HS-27A (cell line): ENCODE data around the gene C19orf25.
"Not testable (repeated sequence)": the region's sequence is repeated elsewhere in the genome, so short reads cannot be mapped to it uniquely, and the experiment has no call there.

Source experiments
- DNase-seq: peaks from one replicate; pipeline ENCODE4 v3.0.0-alpha.2; 2012; ENCODE audit warnings: low read depth, missing footprints

Gene C19orf25

DNA sequence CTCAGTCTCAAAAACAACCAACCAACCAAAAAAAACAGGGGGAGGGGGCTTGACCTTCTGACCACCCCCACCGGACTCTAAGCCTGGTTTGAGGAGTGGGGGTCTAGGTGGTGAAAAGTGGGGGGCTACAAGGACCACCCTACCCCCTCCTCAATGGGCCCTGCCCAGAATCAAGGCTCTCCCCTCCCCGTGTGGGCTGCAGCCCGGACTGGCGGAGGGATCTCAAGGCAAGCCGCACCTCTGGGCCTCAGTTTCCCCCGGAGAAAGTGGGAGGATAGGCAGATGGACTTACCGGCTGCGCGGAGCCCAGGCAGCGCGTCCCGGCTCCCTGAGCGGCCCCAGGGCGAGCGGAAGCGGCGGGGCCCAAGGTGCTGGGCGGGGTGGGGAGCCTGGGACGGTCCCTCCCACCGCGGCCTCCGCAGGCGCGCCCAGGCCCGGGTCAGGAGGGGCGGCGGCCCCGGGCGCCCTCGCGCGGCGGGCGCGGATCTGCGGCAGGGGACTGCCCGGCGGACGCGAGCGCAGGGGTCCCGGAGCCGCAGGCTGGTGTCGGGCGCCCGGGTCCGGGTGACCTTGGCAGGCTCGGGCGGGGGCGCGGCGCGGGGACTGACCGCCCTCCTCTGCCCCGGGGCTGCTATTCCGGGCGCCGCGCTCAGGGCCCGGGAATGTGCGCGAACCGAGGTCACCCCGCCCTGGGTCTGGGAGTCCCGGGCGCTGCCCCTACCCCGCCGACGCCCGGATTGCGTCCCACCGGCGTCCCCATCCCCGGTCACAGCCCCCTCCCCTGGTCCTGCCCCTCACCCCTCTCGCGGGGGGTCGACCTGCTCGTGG lies 33.9 kb upstream of the C19orf25 start, which contains the start of gene ADAMTSL5:
TSS of gene ADAMTSL5 (minus strand) at position 349 of the 828 bp plus-strand sequence. CDS start 2,076 bp downstream, outside the sequence.
- no peak for DNase-seq

GRCh38 chr19:1511318-1512317 lies 32.6 kb upstream of the C19orf25 start:
- DNase-seq, result no peak

GRCh38 chr19:1510807-1511206 lies 31.8 kb upstream of the C19orf25 start:
- no peak for DNase-seq

DNA sequence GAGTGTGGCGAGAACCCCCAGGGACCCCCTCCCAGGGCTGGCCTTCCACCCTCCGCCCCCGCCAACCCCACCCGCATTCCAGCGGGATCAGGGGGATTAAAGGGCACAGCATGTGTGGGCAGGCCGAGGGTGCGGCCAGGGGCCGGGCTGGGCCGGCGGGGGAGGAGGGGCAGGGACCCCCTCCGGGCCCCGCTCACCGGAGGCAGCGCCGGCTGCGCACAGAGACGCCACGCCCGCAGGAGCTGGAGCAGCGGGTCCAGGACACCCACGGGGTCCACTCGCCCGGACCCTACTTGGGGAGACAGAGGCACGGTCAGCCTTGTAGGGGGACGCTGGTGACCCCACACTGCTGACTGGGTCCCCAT lies 31.4 kb upstream of the C19orf25 start:
- no peak for DNase-seq

GRCh38 chr19:1509602-1510441 lies 30.8 kb upstream of the C19orf25 start:
- no peak for DNase-seq

DNA sequence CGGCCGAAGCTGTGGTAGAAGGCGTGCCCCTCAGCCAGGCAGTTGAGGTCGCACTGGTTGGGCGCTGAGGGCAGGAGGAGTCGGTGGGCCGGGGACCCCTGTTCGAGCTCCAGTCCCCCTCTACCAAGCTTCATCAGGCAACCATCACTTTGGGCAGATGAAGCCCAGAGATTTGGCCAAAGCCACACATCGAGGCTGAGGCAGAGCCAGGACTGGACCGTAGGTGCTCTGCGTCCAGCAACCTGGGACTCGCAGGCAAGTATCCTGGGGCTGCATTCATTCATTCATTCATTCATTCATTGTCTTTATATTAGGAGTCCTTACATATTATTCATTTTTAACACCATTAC lies 29.5 kb upstream of the C19orf25 start:
- DNase-seq, result no peak

DNA sequence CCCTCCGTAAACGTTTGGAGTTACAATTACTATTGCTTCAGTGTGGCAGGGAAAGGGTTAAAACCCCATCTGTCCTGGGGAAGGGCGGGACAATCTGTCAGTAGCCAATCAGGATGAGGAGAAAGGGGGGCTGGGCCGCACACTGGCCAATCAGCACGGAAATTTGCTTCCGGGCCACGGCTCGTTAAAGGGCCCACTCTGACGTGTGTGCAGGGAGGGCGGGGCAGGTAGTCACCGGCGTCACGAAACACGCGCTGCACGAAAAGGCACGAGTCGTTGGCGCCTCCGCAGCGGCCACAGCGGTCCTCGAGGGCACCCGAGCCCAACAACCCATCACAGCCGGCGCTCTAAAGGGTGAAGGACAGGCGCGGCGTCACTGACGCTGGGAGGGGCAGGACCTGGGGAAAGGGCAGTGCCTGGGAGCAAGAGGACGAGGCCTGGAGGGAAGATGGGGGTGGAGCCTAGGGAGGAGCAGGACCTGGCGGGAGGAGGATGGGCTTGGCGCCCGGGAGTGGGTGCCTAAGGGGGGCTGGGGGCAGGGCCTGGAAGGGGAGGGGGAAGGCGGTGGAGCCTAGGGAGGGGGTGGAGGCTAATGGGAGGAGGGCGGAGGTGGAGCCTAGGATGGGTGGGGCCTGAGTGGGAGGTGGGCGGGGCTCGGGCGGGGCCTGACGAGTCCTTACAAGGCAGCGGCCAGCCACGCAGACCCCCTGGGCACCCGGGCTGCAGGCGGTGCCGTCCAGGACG lies 28.9 kb upstream of the C19orf25 start:
- peak; percentile 68 for DNase-seq

- DNase-seq, result no peak
Measured at GRCh38 chr19:1507192-1507660, 28.2 kb upstream of the C19orf25 start.

GRCh38 chr19:1505991-1506881 lies 27.2 kb upstream of the C19orf25 start:
- no peak for DNase-seq

- no peak for DNase-seq
Measured at GRCh38 chr19:1505012-1505411, 26.0 kb upstream of the C19orf25 start.

DNA sequence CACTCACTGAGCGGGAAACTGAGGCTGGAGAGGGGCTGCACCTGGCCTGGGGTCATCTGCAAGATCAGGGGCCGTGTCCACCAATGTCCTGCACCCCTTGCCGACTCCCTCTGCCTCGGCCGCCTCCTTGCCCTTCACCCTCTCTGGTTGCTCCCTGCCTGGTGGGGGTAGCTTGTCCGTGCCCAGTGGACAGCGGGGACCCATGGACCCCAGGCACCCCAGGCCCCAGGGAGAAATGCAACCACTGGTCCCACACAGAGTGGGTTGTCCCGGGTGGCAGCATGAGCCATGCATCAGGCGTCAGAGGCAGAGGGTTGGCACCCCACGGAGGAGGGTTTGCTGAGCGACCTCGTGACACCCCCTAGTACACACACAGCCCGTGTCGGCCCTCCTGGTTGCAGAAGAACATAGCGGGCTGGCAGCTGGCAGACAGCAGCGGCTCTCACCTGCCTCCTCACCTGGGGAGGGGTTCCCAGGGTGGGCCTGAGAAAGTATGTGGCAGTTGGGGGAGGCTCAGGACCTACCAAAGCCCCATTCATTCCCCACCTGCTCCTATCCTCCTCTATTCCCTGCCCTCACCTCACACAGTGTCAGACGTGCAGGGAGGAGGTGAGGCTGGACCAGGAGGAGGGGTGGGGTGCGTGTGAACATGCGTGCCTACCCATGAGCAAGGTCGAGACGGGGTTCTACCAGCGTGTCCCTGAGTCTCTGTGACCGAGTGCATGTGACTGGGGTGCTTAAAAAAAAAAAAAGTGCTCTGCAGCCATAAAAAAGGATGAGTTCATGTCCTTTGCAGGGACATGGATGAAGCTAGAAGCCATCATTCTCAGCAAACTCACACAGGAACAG lies 25.1 kb upstream of the C19orf25 start:
- DNase-seq, result no peak

DNA sequence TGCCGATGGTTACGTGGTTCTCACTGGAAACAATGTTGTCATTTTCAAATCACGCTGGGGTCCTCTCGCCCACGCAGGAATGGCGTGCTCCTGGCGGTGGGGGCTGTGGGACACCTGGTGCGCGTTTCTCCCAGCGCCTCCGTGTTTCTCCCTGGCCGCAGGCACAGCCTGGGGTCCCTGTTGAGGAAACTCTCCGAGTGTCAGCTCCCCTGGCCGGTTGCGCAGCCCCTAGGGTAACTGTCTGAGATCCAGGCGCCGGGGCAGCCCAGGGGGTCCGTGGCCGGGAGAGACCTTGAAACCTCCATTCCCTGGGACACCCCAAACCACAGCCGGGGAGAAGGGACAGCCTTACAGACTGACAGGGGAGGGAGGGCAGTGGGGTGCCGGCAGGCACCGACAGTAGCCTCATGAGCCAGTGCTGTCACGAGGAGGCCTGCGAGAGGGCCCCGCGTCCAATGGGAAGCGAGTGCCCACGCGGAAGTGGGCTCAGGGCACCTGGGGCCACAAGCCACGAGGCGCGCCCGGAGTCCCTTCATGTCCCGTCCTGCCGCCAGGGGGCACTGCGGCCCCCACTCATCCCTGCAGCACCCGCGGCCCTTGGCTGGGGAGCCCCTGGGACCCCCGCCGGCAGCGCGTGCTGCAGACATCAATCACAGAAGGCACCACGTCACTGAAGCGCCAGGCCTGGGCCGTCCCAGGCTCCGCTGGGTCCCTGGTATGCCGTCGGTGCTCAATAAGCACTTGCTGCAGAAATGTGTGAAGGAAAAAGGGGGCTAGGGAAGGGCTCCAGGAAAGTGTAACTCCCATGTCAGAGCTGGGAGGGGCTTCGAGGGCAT lies 24.3 kb upstream of the C19orf25 start:
- DNase-seq, result no peak

DNA sequence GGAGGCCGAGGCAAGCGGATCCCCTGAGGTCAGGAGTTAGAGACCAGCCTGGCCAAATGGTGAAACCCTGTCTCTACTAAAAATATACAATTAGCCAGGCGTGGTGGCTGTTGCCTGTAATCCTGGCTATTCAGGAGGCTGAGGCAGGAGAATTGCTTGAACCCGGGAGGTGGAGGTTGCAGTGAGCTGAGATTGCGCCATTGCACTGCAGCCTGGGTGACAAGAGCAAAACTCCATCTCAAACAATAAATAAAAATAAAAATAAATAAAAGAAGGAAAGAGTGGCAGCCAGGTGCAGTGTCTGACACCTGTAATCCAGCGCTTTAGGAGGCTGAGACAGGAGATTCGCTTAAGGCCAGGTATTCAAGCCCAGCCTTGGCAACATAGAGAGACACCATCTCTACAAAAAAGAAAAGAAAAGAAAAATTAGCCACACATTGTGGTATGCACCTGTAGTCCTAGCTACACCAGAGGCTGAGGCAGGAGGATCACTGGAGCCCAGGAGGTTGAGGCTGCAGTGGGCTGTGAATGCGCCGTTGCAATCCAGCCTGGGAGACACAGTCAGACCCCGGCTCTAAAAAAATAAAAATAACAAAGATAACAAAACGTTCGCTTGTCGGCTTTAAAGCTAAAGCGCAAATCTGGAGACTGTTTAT lies 23.5 kb upstream of the C19orf25 start:
- no peak for DNase-seq

- DNase-seq, result no peak
Measured at GRCh38 chr19:1501200-1501595, 22.2 kb upstream of the C19orf25 start.

- not testable (repeated sequence) for DNase-seq
Measured at GRCh38 chr19:1499231-1499630, 20.2 kb upstream of the C19orf25 start.

GRCh38 chr19:1497578-1498235 lies 18.7 kb upstream of the C19orf25 start:
- DNase-seq, result no peak
